ENCODE measurements around the gene PDZD4.

GRCh38 chrX:153776611-153777045 lies 53.7 kb downstream of the PDZD4 start:
- no peak for TF ChIP-seq GATA3 (IDR thresholded peaks at IDR 0.05; ENCODE audit: low read depth, low read length)
- TF ChIP-seq GATA2 (IDR thresholded peaks at IDR 0.05; ENCODE audit: low read depth, low read length) = no peak
